Measurements from ENCODE around the gene NUDT8.
A peak's percentile ranks its signal among the peaks of the same experiment; 100 is the strongest.
"Not testable (repeated sequence)": the region's sequence is repeated elsewhere in the genome, so short reads cannot be mapped to it uniquely, and the experiment has no call there.

The NUDT8 gene

GRCh38 chr11:67613313-67613959 lies 16.3 kb downstream of the NUDT8 start:
- no peak for DNase-seq (ENCODE audit: low read depth in 2 of 2)

GRCh38 chr11:67612751-67613150 lies 17.0 kb downstream of the NUDT8 start:
- no peak for DNase-seq (ENCODE audit: low read depth in 2 of 2)

- no peak for DNase-seq (ENCODE audit: low read depth in 2 of 2)
These were observed 17.8 kb downstream of the NUDT8 start for GRCh38 chr11:67611704-67612587.

GRCh38 chr11:67611165-67611564 lies 18.6 kb downstream of the NUDT8 start:
- no peak for DNase-seq (ENCODE audit: low read depth in 2 of 2)

GRCh38 chr11:67610302-67610868 lies 19.4 kb downstream of the NUDT8 start:
- DNase-seq (ENCODE audit: low read depth in 2 of 2), result no peak

- no peak for DNase-seq (ENCODE audit: low read depth in 2 of 2)
These were observed 20.4 kb downstream of the NUDT8 start for GRCh38 chr11:67609316-67609715.

GRCh38 chr11:67608486-67608885 lies 21.3 kb downstream of the NUDT8 start:
- DNase-seq (ENCODE audit: low read depth in 2 of 2), result no peak

- DNase-seq (ENCODE audit: low read depth in 2 of 2), result no peak
These were observed 22.2 kb downstream of the NUDT8 start for GRCh38 chr11:67607507-67607906.

GRCh38 chr11:67606492-67607295 lies 23.0 kb downstream of the NUDT8 start, which contains the start of gene NDUFV1:
Gene NDUFV1 (plus strand): TSS chr11:67606936. CDS start chr11:67607005, 69 bp downstream.
- peak; percentile 78 to 82 for DNase-seq (ENCODE audit: low read depth in 2 of 2)

- DNase-seq (ENCODE audit: low read depth in 2 of 2), result no peak
These were observed 23.6 kb downstream of the NUDT8 start for GRCh38 chr11:67606093-67606491.

- DNase-seq (ENCODE audit: low read depth in 2 of 2), result no peak
These were observed 24.3 kb downstream of the NUDT8 start for GRCh38 chr11:67605231-67606011.

- no peak for DNase-seq (ENCODE audit: low read depth in 2 of 2)
These were observed 24.9 kb downstream of the NUDT8 start for GRCh38 chr11:67604815-67605214.

- not testable (repeated sequence) for DNase-seq (ENCODE audit: low read depth in 2 of 2)
These were observed 25.6 kb downstream of the NUDT8 start for GRCh38 chr11:67604119-67604518.

GRCh38 chr11:67601098-67601497 lies 28.6 kb downstream of the NUDT8 start:
- DNase-seq (ENCODE audit: low read depth in 2 of 2), result no peak

GRCh38 chr11:67600324-67601029 lies 29.3 kb downstream of the NUDT8 start:
- no peak for DNase-seq (ENCODE audit: low read depth in 2 of 2)

- DNase-seq (ENCODE audit: low read depth in 2 of 2), result no peak
These were observed 30.6 kb downstream of the NUDT8 start for GRCh38 chr11:67599149-67599548.

- DNase-seq (ENCODE audit: low read depth in 2 of 2), result not testable (repeated sequence)
These were observed 31.8 kb downstream of the NUDT8 start for GRCh38 chr11:67597963-67598362.

GRCh38 chr11:67597458-67597857 lies 32.3 kb downstream of the NUDT8 start:
- not testable (repeated sequence) for DNase-seq (ENCODE audit: low read depth in 2 of 2)

GRCh38 chr11:67596753-67597300 lies 32.9 kb downstream of the NUDT8 start:
- no peak for DNase-seq (ENCODE audit: low read depth in 2 of 2)

- DNase-seq (ENCODE audit: low read depth in 2 of 2), result no peak
These were observed 35.3 kb downstream of the NUDT8 start for GRCh38 chr11:67594480-67594879.
